T-cell (primary cell): Measurements from ENCODE around the gene SPEM1. TPM values are rescaled to one million over a fixed set of nuclear protein-coding genes. Genes with fewer than 3 reads are reported as not detected.

Experiments used
- ATAC-seq, 4 experiments: fragments of 200-7000 bp in 3 of 4; fragments of 150-1000 bp in 1 of 4; cut with Tn5 transposase; replicated peaks in 1 of 4; 1 replicate in 3 of 4; 2 replicates in 1 of 4; pipeline ENCODE4 v1.10.0; 2021; ENCODE audit warnings: moderate library complexity in 3 of 4, mild to moderate bottlenecking in 2 of 4, moderate number of reproducible peaks in 1 of 4
- CTCF ChIA-PET, 2 donors: fragments of 300-600 bp; sonication (Branson Sonifier 250); formaldehyde crosslinking; loops; one replicate each; lab custom pipeline; 2022; ENCODE audit warnings: antibody characterized with exemption in 2 of 2; lab: Charles Lee
- POLR2A ChIA-PET, 2 donors: fragments of 300-600 bp; sonication (Branson Sonifier 250); formaldehyde crosslinking; loops; one replicate each; lab custom pipeline; 2022; ENCODE audit warnings: antibody characterized with exemption in 2 of 2; lab: Charles Lee
- DNase-seq, 35 experiments: peaks; one replicate each; pipeline versions ENCODE4 v3.0.0 to v3.0.0-alpha.2; 2013 to 2023
- H3K27ac ChIP-seq: one replicate; pipeline ENCODE4 v1.5.1; 2013; ENCODE audit warnings: low read length
- H3K27me3 ChIP-seq, 2 experiments: replicated peaks in 1 of 2; 1 replicate in 1 of 2; 2 replicates in 1 of 2; pipeline versions ENCODE4 v1.6.1 to v1.7.0; 2013; ENCODE audit warnings: low read length in 1 of 2, mixed read lengths in 1 of 2; ENCODE audit not compliant: control insufficient read depth in 2 of 2, insufficient read depth in 2 of 2; ENCODE audit errors: extremely low read depth in 1 of 2
- H3K36me3 ChIP-seq, 2 donors: 1 replicate in 1 of 2; 2 replicates in 1 of 2; pipeline versions ENCODE4 v1.6.1 to v1.7.0; 2013; ENCODE audit warnings: low read length in 1 of 2; ENCODE audit not compliant: control insufficient read depth in 2 of 2, insufficient read depth in 1 of 2; ENCODE audit errors: extremely low read depth in 1 of 2
- H3K4me1 ChIP-seq, 2 experiments: 1 replicate in 1 of 2; 2 replicates in 1 of 2; pipeline versions ENCODE4 v1.6.1 to v1.7.0; 2013; ENCODE audit warnings: low read length in 2 of 2, mixed read lengths in 1 of 2; ENCODE audit not compliant: insufficient read depth in 2 of 2, control insufficient read depth in 1 of 2; ENCODE audit errors: extremely low read depth in 1 of 2
- H3K4me3 ChIP-seq, 2 donors: 1 replicate in 1 of 2; 2 replicates in 1 of 2; pipeline versions ENCODE4 v1.5.1 to v1.7.0; 2013; ENCODE audit warnings: mild to moderate bottlenecking in 2 of 2, low read length in 1 of 2, moderate library complexity in 1 of 2; ENCODE audit not compliant: control insufficient read depth in 1 of 2; ENCODE audit errors: extremely low read depth in 1 of 2
- H3K9me3 ChIP-seq: 2 replicates; pipeline ENCODE4 v1.7.0; 2013
- H3K27ac Mint-ChIP-seq, 2 donors: one replicate each; pipeline ENCODE4 v1.8.0; 2020 to 2021; ENCODE audit warnings: mild to moderate bottlenecking in 2 of 2, mixed read lengths in 2 of 2
- H3K27me3 Mint-ChIP-seq, 2 donors: one replicate each; pipeline ENCODE4 v1.8.0; 2021 to 2022; ENCODE audit warnings: mixed read lengths in 2 of 2
- H3K36me3 Mint-ChIP-seq: one replicate; pipeline ENCODE4 v1.8.0; 2021; ENCODE audit warnings: mixed read lengths
- H3K4me1 Mint-ChIP-seq, 3 donors: one replicate each; pipeline ENCODE4 v1.8.0; 2020 to 2022; ENCODE audit warnings: mixed read lengths in 3 of 3, mild to moderate bottlenecking in 1 of 3
- H3K4me3 Mint-ChIP-seq, 3 donors: one replicate each; pipeline ENCODE4 v1.8.0; 2020 to 2022; ENCODE audit warnings: mild to moderate bottlenecking in 3 of 3, mixed read lengths in 3 of 3, moderate library complexity in 3 of 3
- H3K9me3 Mint-ChIP-seq, 3 donors: one replicate each; pipeline ENCODE4 v1.8.0; 2020 to 2022; ENCODE audit warnings: mixed read lengths in 3 of 3
- WGBS: methylation state at CpG from one replicate; pipeline ENCODE4 v1.1.5; 2013; ENCODE audit warnings: missing lambda C conversion rate; ENCODE audit not compliant: insufficient coverage; 5-methylcytosine and 5-hydroxymethylcytosine counted together
- total RNA-seq, 35 experiments: library from RNA in 6 of 35; stranded (reverse) in 6 of 35; fragments of 120-200 nt in 1 of 35; gene quantifications; one replicate each; pipeline versions ENCODE4 v1.2.1 to v1.2.4 and lab custom pipeline; 2013 to 2026

The SPEM1 gene
- total RNA-seq, 5 donors from 2014 or later (not counting 1 experiment from before 2014, with no cell fraction given) = not detected

DNA sequence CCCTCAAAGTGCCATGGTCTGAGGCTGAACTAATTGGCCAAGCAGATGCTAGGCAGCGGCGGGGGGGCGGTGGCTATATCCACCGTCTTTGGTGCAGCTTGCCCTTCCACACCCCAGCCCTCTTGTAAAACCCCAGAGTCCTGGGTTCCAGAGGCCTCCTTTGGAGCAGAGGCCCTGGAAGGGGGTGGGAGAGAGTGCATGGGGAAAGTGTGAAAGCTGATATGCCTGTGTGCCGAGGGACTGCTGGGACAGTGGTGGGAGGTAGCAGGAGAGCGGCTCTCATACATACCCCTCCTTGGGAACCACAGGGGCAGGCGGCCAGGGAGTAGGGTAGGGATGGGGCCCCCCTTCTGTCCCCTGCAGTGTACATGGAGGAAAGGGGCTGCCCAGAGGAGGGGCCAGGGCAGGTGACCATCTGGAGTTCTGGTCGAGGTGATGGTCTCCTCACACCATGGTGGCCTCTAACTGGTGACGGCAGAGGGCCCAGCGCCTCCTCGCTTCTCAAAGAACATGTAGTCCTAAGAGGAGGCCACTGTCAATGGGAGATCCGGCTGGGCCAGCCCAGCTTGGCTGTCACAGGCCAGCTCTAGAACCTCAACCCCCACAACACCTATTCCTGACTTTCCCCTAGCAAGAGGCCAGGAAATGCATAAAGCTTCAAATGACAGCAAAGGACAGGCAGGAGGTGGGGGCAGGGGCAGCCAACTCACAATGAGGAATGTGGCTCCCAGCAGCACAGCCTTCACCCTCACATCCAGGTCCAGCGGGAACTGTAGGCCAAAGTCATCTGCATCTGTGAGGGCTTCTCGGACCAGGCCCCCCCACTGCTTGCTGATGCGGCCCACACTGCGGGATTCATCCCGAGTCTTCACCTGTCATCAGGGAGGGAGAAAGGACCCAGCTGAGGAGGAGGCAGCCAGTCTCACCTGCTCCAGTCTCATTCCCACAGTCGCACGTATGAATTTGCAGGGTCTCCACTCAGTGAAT, 29.9 kb upstream of the SPEM1 start:
- Histone ChIP-seq H3K36me3 (peaks cover 20 to 51% of the 10 kb centered on the region in 2 donors), H3K9me3 (no peaks in the 10 kb centered on the region), H3K4me3 (no peak overlapping the region), H3K27me3 (no peaks in the 10 kb centered on the region), H3K4me1 (peaks cover 10 to 55% of the 10 kb centered on the region in 2 experiments), H3K27ac (no peak overlapping the region)
- no peaks in the 10 kb centered on the region for H3K27me3 Mint-ChIP-seq
- H3K4me3 Mint-ChIP-seq = no peak overlapping the region
- peaks cover 19% of the 10 kb centered on the region for H3K36me3 Mint-ChIP-seq
- ChIA-PET POLR2A (interaction anchor here in 1 of 2 donors (0.7 kb wide), 1 partner anchor 54 kb away, joined by 3 read pairs; the partner anchor contains the start of gene ACAP1), CTCF (interaction anchor here in 1 of 2 donors (0.6 kb wide), 1 partner anchor 127 kb away, joined by 4 read pairs; no protein-coding TSS in a partner anchor)
- H3K27ac Mint-ChIP-seq = no peak overlapping the region
- H3K4me1 Mint-ChIP-seq = peaks cover 31 to 41% (median 39%) of the 10 kb centered on the region in 3 donors
- ATAC-seq = no peak
- WGBS = 97% methylated on average over 9 of the region's 19 CpGs
- H3K9me3 Mint-ChIP-seq = no peaks in the 10 kb centered on the region
- no peak for DNase-seq

DNA sequence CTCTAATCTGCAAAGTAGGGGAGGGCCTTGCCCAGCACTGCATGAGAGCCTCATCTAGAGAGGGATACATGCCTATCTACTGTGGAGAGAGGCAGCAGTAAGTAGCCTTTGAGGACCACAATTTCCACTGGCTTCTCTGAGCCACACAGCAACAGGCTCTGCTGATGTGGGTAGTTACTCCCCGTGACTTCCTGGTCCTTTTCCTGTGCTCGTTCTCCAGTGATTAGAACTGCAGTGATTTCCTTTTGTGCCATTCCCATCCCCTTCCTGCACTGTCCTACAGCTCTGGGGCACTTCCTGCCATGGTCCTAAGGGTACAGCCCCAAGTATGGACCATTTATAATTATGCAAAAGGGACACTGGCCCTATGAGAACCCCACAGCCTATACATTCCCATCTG, 28.8 kb upstream of the SPEM1 start:
- H3K36me3 ChIP-seq = peaks cover 20 to 51% of the 10 kb centered on the region in 2 donors
- no peaks in the 10 kb centered on the region for H3K9me3 ChIP-seq
- 37% methylated on average over 2 of the region's 2 CpGs for WGBS
- H3K4me1 ChIP-seq = peaks cover 10 to 57% of the 10 kb centered on the region in 2 experiments
- Mint-ChIP-seq H3K4me1 (peaks cover 32 to 43% (median 41%) of the 10 kb centered on the region in 3 donors), H3K27ac (peak overlapping the region in 1 of 2 donors; percentile 76), H3K4me3 (peak overlapping the region in 2 of 3 donors; percentile 37 to 75), H3K9me3 (no peaks in the 10 kb centered on the region), H3K36me3 (peaks cover 19% of the 10 kb centered on the region), H3K27me3 (no peaks in the 10 kb centered on the region)
- no peak for DNase-seq
- H3K27me3 ChIP-seq = no peaks in the 10 kb centered on the region
- no peak overlapping the region for H3K27ac ChIP-seq
- ChIA-PET CTCF (interaction anchor here in 1 of 2 donors (0.5 kb wide), 1 partner anchor 182 kb away, joined by 3 read pairs; no protein-coding TSS in a partner anchor), POLR2A (interaction anchor here in 1 of 2 donors (0.7 kb wide), 1 partner anchor 55 kb away, joined by 3 read pairs; the partner anchor contains the start of gene ACAP1)
- H3K4me3 ChIP-seq = no peak overlapping the region
- no peak for ATAC-seq

DNA sequence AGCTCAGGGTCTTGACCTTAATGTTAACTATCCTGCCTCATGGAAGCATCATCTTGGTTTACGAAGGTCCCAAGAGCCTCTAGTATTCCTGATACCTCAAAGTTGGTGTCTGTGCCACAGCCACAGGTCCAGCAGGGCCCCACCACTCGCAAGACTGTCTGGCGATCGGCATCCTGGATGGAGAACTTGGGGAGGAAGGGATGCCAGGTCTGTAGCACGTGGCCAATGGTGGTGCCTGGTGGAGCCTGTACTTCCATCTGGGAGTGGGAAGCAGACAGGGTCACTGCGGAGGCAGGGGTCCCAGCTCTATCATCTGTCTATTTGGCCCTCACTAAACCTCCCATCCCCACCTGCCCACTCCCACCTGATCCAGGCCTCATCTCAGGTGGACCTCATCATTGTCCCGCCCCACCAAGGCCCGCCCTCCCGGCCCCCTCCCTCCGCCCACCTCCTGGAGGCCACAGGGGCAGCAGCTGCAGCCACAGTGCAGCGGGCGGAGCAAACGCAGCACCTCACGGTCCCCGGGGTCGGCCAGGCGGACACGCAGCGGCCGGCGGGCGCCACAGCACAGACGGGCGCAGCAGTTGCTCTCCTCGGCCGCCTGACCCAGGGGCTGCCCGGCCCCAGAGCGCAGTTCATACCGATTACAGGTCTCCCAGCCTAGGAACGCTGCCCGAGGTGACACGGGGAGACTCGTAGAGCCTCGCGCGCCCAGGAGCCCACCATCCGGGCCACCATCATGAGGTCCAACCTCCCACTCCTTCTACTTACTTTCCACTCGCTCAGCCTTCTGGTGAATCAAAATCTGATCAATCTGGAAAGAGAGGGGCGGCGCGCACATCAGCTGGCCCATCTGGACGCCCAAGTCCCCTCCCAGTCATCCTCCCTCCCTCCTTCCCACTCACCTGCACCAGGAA, 27.2 kb upstream of the SPEM1 start:
- Histone ChIP-seq H3K4me3 (peak overlapping the region; percentile 80 to 97), H3K27ac (peak overlapping the region; percentile 66), H3K4me1 (peaks cover 10 to 57% of the 10 kb centered on the region in 2 experiments), H3K9me3 (no peaks in the 10 kb centered on the region), H3K36me3 (peaks cover 17 to 44% of the 10 kb centered on the region in 2 donors), H3K27me3 (no peaks in the 10 kb centered on the region)
- Mint-ChIP-seq H3K4me1 (peaks cover 32 to 43% (median 41%) of the 10 kb centered on the region in 3 donors), H3K9me3 (no peaks in the 10 kb centered on the region), H3K4me3 (peak overlapping the region; percentile 91 to 96 (median 93)), H3K27me3 (no peaks in the 10 kb centered on the region), H3K27ac (peak overlapping the region; percentile 74 to 76), H3K36me3 (peaks cover 19% of the 10 kb centered on the region)
- DNase-seq = no peak
- 91% methylated on average over 30 of the region's 42 CpGs for WGBS
- CTCF ChIA-PET = no interaction called here
- POLR2A ChIA-PET = interaction anchor here in 1 of 2 donors (0.6 kb wide), 1 partner anchor 669 kb away, joined by 5 read pairs; no protein-coding TSS in a partner anchor
- ATAC-seq = no peak

DNA sequence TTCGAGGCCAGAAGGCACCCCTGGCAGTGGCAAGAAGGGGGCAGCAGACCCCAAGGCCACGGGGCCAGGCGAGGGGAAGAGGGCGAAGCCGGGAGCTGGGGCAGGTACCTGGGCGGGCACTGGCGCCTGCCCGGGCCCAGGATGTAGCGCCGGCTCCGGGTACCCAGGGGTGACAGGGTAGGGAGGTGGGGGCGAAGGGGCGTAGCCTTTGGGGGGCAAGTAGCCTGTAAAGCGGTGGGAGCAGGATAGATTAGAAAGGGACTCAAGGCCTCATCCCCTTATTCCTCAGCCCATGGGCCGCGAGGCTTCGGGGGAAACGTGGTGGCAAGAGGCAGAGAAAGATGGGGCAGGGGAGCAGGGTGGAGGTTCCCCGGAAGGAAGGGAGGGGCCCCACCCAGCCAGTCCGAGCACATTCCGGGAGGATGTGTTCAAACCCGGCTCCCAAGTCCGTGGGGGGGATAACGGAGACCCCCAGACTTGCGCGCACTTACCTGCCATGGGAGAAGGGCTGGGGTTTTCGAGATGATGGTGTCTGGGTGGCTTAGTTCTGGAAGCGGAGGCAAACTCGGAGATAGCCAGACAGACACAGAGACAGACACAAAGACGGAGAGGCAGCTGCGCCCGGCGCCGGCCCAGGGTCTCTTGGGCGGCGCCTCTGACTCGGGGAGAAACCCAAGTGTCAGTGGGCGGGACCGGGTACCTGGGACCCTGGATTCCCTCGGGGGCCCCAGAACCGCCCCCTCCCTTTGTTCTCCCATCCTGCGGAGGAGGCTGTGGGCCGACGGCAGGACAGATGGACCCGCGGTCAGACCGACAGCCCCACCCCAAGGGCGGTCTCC, 26.3 kb upstream of the SPEM1 start:
- Mint-ChIP-seq H3K36me3 (peaks cover 19% of the 10 kb centered on the region), H3K4me1 (peaks cover 32 to 43% (median 41%) of the 10 kb centered on the region in 3 donors), H3K4me3 (peak overlapping the region; percentile 91 to 96 (median 93)), H3K9me3 (no peaks in the 10 kb centered on the region), H3K27me3 (no peaks in the 10 kb centered on the region), H3K27ac (peak overlapping the region; percentile 89 to 90)
- peaks cover 16 to 39% of the 10 kb centered on the region in 2 donors for H3K36me3 ChIP-seq
- peak overlapping the region; percentile 66 for H3K27ac ChIP-seq
- ChIA-PET POLR2A (interaction anchor here in 1 of 2 donors (0.6 to 1.0 kb wide), 2 partner anchors 10 to 668 kb away, joined by 5 read pairs; partner anchors contain the start of gene TMEM256), CTCF (interaction anchor here in 1 of 2 donors (0.6 kb wide), 2 partner anchors 10 to 1525 kb away, joined by 3 read pairs; partner anchors contain the start of gene TMEM256)
- DNase-seq = peak in 27 of 35 experiments; percentile 31 to 83 (median 60)
- peak overlapping the region; percentile 80 to 97 for H3K4me3 ChIP-seq
- ATAC-seq = peak; percentile 62 to 76 (median 63)
- 1% methylated on average over 40 of the region's 48 CpGs for WGBS
- H3K27me3 ChIP-seq = no peaks in the 10 kb centered on the region
- peaks cover 10 to 57% of the 10 kb centered on the region in 2 experiments for H3K4me1 ChIP-seq
- H3K9me3 ChIP-seq = no peaks in the 10 kb centered on the region

DNA sequence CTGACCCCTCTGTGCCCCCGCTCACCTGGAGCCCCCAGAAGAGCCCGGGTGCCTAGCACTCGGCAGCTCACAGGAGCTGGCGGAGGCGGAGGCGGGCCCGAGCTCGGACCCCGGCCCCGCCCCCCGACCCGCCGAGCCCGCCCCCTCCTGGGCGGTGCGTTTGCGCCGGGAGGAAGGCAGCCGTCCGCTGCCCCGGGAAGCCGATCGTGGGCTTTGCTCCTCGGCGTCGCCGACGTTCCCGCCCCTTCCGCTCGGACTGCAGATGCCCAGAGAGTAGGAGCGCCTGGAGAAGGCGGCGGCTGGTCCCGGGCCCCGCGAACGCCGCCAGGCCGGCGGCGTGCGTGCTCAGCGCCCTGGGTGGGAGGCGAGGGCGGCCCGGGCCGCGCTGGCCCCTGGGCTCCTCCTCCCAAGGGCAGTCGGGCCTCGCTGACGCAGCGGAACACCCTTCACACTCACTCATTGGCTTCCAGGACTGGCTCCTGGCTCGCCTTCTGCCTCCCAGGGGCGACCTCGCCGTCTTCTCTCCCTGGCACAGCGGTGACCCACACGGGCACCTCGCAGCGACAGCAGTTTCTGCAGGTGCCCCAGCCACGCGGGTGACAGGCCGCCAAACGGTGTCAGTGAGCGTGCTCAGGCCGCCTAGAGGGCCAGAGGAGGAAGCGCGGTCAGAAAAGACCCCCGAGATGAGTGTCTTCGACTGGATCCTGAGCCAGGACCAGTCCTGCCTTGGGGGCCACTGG, 25.5 kb upstream of the SPEM1 start, which contains the start of gene PLSCR3:
TSS of gene PLSCR3 (minus strand) at position 74 of the 740 bp plus-strand sequence. CDS start 415 bp downstream, outside the sequence.
- ChIA-PET POLR2A (interaction anchor here in 1 of 2 donors (1.0 kb wide), 1 partner anchor 9 kb away, joined by 5 read pairs; the partner anchor contains the start of gene TMEM256), CTCF (interaction anchor here in 1 of 2 donors (0.6 kb wide), 2 partner anchors 9 to 1525 kb away, joined by 3 read pairs; partner anchors contain the start of gene TMEM256)
- Histone ChIP-seq H3K4me1 (peaks cover 10 to 50% of the 10 kb centered on the region in 2 experiments), H3K9me3 (no peaks in the 10 kb centered on the region), H3K4me3 (peak within 1 kb of the TSS; percentile 80 to 97), H3K36me3 (peaks cover 13 to 31% of the 10 kb centered on the region in 2 donors), H3K27me3 (no peaks in the 10 kb centered on the region), H3K27ac (peak within 1 kb of the TSS; percentile 66)
- Mint-ChIP-seq H3K36me3 (peaks cover 14% of the 10 kb centered on the region), H3K4me1 (peaks cover 32 to 41% (median 39%) of the 10 kb centered on the region in 3 donors), H3K27ac (peak within 1 kb of the TSS; percentile 90 to 92), H3K27me3 (no peaks in the 10 kb centered on the region), H3K4me3 (peak within 1 kb of the TSS; percentile 91 to 96 (median 93)), H3K9me3 (no peaks in the 10 kb centered on the region)
- under 1% methylated on average over 71 of the region's 71 CpGs for WGBS
- DNase-seq = peak; percentile 40 to 87 (median 75)
- peak; percentile 86 to 93 (median 90) for ATAC-seq
